Type B pancreatic cell (in vitro differentiated cells): ENCODE measurements around the gene RBM39. TPM values are rescaled to one million over a fixed set of nuclear protein-coding genes. Genes with fewer than 3 reads are reported as not detected.

Experiments
- DNase-seq: peaks from one replicate; pipeline ENCODE4 v3.0.0; 2021; ENCODE audit warnings: mixed read lengths; ENCODE audit not compliant: unreplicated experiment; ENCODE audit errors: extremely low spot score
- H3K27ac Mint-ChIP-seq: 2 replicates; pipeline ENCODE4 v1.8.0; 2021; ENCODE audit warnings: mild to moderate bottlenecking, mixed read lengths
- H3K27me3 Mint-ChIP-seq: 2 replicates; pipeline ENCODE4 v1.8.0; 2021; ENCODE audit warnings: mixed read lengths
- H3K36me3 Mint-ChIP-seq: 2 replicates; pipeline ENCODE4 v1.8.0; 2021; ENCODE audit warnings: mixed read lengths
- H3K4me1 Mint-ChIP-seq: one replicate; pipeline ENCODE4 v1.8.0; 2021; ENCODE audit warnings: mixed read lengths; ENCODE audit not compliant: unreplicated experiment
- H3K4me3 Mint-ChIP-seq: 2 replicates; pipeline ENCODE4 v1.8.0; 2021; ENCODE audit warnings: mild to moderate bottlenecking, mixed read lengths
- H3K9me3 Mint-ChIP-seq: 2 replicates; pipeline ENCODE4 v1.8.0; 2021; ENCODE audit warnings: mixed read lengths
- total RNA-seq: library from RNA; stranded (reverse); gene quantifications from 2 replicates; pipeline ENCODE4 v1.2.1, GENCODE V29; 2021; ENCODE audit warnings: low replicate concordance
- TF ChIP-seq, protein P1 (sequence below): fragments of 200-600 bp; sonication (generic); conservative IDR thresholded peaks from 2 replicates; pipeline ENCODE4 v1.5.0; 2021; ENCODE audit warnings: antibody characterized with exemption, mild to moderate bottlenecking

RBM39 gene
- total RNA-seq, 1 donor from 2014 or later: 398 TPM

DNA sequence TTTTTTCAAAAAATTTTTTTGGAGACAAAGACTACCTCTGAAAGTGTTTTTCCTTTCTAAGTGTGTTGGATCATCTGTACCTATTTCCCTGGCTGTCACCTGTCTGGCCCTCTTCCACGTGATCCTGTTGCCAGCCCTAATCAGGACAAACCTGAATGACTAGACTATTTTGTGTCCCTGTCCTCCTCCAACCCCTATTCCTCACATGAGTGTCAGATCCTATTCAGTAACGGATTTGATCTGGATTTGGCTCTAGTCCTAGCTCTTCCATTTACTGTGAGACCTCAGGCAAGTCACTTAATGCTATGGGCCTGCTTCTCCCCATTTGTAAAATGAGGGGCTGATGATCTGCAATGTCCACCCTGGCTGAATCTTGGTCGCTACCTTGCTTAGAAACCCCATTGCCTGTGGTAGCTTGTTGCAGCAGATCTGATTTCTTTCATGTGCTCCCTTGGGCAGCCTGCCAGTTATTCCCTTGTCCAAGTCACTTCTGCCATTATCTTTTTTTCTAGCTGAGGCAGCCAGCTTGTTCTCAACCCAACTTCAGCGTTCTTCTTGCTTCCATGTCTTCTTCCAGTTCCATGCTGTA lies 34.5 kb upstream of the RBM39 start:
- DNase-seq: no peak
- Mint-ChIP-seq H3K36me3 (peaks cover 24% of the 10 kb centered on the region), H3K9me3 (peaks cover 2% of the 10 kb centered on the region), H3K27me3 (peaks cover 1% of the 10 kb centered on the region), H3K4me3 (peak overlapping the region; percentile 76), H3K4me1 (peaks cover 35% of the 10 kb centered on the region), H3K27ac (peak overlapping the region; percentile 86)
- TF ChIP-seq, protein P1, sequence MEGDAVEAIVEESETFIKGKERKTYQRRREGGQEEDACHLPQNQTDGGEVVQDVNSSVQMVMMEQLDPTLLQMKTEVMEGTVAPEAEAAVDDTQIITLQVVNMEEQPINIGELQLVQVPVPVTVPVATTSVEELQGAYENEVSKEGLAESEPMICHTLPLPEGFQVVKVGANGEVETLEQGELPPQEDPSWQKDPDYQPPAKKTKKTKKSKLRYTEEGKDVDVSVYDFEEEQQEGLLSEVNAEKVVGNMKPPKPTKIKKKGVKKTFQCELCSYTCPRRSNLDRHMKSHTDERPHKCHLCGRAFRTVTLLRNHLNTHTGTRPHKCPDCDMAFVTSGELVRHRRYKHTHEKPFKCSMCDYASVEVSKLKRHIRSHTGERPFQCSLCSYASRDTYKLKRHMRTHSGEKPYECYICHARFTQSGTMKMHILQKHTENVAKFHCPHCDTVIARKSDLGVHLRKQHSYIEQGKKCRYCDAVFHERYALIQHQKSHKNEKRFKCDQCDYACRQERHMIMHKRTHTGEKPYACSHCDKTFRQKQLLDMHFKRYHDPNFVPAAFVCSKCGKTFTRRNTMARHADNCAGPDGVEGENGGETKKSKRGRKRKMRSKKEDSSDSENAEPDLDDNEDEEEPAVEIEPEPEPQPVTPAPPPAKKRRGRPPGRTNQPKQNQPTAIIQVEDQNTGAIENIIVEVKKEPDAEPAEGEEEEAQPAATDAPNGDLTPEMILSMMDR: no peak

DNA sequence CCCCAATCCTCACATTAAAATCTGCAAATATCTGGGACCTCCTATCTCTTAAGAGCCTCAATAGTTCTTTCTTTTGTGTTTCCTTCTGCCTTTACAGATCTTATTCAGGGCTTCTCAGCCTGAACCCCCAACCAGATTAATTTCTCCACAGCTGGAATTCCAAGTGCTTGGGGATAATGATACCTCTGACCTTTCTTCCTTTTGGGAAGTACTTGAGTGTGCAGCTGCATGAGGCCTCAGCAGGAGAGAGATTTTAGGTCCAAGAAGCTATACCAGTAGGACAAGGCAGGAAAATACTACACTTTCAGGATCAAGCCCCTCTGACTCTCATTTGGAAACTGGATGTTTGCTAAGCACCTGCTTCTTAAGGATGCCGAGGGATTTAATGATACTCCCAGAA lies 32.3 kb upstream of the RBM39 start:
- H3K4me3 Mint-ChIP-seq: peak overlapping the region; percentile 88

DNA sequence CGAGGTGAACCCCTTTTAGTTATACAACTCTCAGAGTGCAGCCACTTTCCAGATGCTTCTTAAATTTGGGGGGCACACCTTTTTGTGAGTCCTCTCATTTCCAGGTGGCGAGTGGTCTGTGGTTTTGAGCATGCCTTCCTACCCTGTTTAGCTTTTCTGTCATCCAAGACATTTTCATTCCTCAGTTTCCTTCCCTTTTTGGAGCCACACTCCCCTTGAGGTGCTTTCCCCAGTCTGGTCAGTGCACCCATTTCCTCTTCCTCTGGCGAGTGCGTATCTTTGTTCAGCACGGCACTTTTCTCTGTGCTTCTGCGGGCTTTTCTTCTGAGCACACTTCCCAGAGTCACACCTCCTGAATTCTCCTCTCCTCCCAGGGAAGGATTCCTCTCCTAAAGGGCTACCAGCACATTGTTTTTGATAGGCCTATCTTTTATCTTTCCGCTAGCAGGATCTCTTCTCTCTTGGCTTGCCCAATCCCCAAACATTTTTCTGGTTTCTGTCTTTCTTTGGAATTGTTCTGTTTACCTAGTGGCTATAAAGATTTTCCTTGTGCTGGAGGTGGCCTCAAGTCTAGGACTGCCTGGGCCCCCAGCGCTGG lies 31.2 kb upstream of the RBM39 start:
- H3K9me3 Mint-ChIP-seq: peaks cover 7% of the 10 kb centered on the region
- peaks cover 21% of the 10 kb centered on the region for H3K36me3 Mint-ChIP-seq
- peaks cover 4% of the 10 kb centered on the region for H3K27me3 Mint-ChIP-seq
- peak overlapping the region; percentile 90 for H3K27ac Mint-ChIP-seq
- H3K4me1 Mint-ChIP-seq: peaks cover 50% of the 10 kb centered on the region
- DNase-seq: no peak
- H3K4me3 Mint-ChIP-seq: peak overlapping the region; percentile 88
- TF ChIP-seq, protein P1: no peak

More for the DNA sequence above, 32.3 kb upstream of the RBM39 start:
- H3K27ac Mint-ChIP-seq: peak overlapping the region; percentile 90
- H3K9me3 Mint-ChIP-seq: peaks cover 7% of the 10 kb centered on the region
- peaks cover 40% of the 10 kb centered on the region for H3K4me1 Mint-ChIP-seq
- TF ChIP-seq, protein P1: no peak
- no peak for DNase-seq
- peaks cover 24% of the 10 kb centered on the region for H3K36me3 Mint-ChIP-seq
- peaks cover 4% of the 10 kb centered on the region for H3K27me3 Mint-ChIP-seq

DNA sequence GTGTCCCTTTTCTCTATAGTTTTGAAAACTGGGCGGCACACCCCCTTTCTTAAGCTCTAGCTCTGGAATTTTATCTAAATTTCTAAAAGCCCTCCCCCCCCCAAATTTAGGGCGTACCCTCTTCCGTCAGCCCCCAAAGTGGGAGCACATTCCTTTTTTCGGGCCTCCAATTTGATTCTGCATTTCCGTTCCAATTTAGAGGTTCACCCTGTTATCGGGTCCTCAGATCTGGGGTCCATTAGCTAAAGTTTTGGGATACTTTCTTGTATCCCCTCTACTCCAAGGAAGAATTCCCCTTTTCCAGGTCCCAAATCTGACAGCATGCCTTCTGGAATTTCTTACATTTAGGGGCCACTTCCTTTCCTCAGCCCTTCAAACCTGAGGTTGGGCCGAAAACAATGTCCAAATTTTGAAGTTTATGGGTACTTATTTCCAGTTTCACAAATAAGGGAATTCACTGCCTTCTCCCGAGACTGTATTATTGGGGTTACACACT lies 30.6 kb upstream of the RBM39 start:
- H3K9me3 Mint-ChIP-seq: peaks cover 7% of the 10 kb centered on the region
- DNase-seq: no peak
- H3K27me3 Mint-ChIP-seq: peaks cover 4% of the 10 kb centered on the region
- H3K4me3 Mint-ChIP-seq: peak overlapping the region; percentile 88
- H3K4me1 Mint-ChIP-seq: peaks cover 55% of the 10 kb centered on the region
- H3K27ac Mint-ChIP-seq: peak overlapping the region; percentile 90
- peaks cover 21% of the 10 kb centered on the region for H3K36me3 Mint-ChIP-seq
- TF ChIP-seq, protein P1: no peak

DNA sequence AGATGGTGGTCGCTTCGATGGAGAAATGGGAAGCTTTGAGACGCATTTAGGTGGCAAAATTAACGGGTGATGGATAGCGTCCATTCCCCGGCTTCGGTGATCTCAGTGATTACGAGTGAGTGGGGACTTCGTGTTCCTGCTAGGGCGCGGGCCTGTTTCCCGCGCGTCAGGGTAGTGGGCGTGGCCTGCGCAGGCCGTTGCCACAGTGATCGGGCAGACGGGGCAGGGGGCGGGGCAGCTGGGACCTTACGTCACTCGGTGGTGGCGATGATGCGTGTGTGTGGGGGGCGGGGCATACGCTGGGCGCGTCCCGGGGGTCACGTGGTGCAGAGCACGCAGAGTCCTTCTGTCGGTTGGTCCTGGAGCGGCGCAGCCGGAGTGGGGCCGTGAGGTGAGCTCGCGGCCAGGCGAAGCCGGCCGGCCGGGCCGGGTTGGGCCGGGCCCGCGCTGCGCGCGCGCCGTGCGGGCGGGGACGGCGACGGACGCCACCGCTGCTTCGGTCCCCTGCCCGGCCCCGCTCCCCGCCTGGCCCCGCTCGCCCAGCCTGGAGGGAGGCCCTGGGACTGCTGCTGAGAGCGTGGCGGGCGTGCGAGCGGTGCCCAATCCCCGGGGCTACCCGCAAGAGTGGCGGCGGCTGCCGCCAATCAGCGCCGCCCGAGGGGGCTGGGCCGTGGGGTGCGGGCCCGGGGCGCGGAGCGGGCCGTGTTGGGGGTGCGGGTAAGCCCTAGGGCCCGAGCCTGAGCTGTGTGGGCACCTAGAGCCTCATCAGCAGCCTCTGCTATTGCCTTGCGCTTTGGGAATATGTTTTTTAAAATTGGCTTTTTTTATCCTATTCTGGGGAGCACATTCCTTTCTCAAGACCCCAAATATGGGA lies 29.9 kb upstream of the RBM39 start, which contains the start of gene PHF20:
PHF20 (plus strand) TSS at position 327 of the 874 bp plus-strand sequence. CDS start 29,508 bp downstream, outside the sequence.
- Mint-ChIP-seq H3K27me3 (peaks cover 4% of the 10 kb centered on the region), H3K27ac (peak within 1 kb of the TSS; percentile 92)

More for the DNA sequence above, 29.9 kb upstream of the RBM39 start, which contains the start of gene PHF20:
- TF ChIP-seq, protein P1: no peak
- H3K36me3 Mint-ChIP-seq: peaks cover 19% of the 10 kb centered on the region
- peaks cover 53% of the 10 kb centered on the region for H3K4me1 Mint-ChIP-seq
- H3K9me3 Mint-ChIP-seq: peaks cover 7% of the 10 kb centered on the region
- DNase-seq: peak; percentile 99
- peak within 1 kb of the TSS; percentile 88 for H3K4me3 Mint-ChIP-seq
